ENCODE results near the gene RAB7B.

GRCh38 chr1:205954819-205955404 lies 48.3 kb downstream of the RAB7B start:
- TF ChIP-seq CTCF (IDR thresholded peaks at IDR 0.05; ENCODE audit: low read depth, low read length) (no peak), EZH2phosphoT487 (IDR thresholded peaks at IDR 0.05; ENCODE audit: low read depth) (no peak)

Measured in OCI-LY3 (cell line).